ENCODE data around the gene BBLN. TPM values are rescaled to one million over a fixed set of nuclear protein-coding genes. Genes with fewer than 3 reads are reported as not detected.

The BBLN gene
- total RNA-seq, 2 experiments from 2014 or later: 77.6 to 90.9 TPM

DNA sequence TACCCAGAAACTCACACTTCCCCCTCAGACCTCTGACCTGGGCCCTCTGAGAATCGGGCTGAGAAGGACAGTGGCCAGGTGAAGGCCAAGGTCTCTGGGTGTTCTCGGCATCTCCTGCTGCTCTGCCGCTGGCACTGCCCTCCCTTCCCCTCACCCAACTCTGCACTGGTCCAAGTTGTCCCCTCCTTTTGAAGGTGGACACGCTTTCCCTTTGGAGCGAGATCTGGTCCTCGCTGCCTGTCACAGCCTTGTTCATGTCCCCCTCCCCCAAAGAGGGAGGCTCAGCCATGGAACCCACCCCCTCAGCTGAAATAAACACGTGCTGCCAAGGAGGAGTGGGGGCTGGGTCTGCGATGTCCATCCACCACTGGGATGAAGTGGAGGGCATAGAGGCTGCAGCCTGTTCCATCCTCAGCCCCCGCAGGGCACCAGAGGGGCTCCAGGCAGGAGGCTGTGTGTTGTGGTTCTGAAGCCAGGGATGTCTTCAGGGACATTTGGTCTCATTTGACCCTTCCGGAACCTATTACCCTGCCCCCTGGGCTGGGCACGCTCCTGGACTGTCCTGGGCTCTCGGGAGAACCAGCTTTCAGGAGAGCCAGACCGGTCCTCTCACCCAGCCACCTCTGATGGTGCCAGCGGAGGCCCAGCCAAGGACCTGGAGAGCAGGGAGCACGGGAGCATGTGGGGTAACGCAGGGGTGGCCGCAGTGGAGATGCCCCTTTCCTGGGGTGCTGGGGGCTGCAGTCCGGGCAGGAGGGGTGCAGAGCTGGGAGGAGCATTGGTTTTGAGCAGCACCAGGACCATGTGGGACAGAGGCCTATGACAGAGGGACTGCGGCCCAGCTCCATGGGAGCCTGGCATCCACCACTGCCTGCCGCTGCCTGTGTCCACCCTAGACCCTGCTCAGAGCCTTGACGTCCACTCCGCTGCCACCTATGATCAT, 15.6 kb upstream of the BBLN start:
- POLR2A ChIA-PET: interaction anchor here (0.6 kb wide), 1 partner anchor 350 kb away, joined by 4 read pairs; no protein-coding TSS in a partner anchor

DNA sequence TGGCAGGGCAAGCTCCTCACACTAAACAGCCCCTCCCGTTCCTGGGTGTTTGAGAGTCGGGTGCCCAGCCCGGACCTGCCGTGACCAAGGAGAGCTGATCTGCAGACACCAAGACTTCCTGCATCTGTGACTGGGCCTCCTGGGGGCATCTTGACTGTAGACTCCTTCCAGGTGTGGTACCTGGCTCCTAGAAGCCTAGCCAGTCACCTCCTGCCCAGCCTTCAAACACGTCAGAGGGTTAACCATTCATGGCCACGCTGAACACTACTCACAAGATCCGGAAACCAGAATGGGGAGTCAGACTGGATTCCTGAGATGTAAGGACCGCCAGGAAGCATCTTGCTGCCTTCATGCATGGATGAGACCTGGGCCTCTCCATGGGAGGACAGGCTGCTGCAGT, 14.5 kb upstream of the BBLN start:
- ATAC-seq (ENCODE audit: low read depth): no peak
- Mint-ChIP-seq H3K9me3 (peaks cover 1% of the 10 kb centered on the region), H3K27me3 (no peaks in the 10 kb centered on the region), H3K4me3 (no peak overlapping the region), H3K4me1 (peaks cover 12% of the 10 kb centered on the region), H3K27ac (no peak overlapping the region), H3K36me3 (peaks cover 2% of the 10 kb centered on the region)
- DNase-seq: no peak
- POLR2A ChIA-PET: no interaction called here

More for the DNA sequence above, 15.6 kb upstream of the BBLN start:
- Mint-ChIP-seq H3K4me3 (no peak overlapping the region), H3K36me3 (peaks cover 2% of the 10 kb centered on the region), H3K27me3 (no peaks in the 10 kb centered on the region), H3K27ac (no peak overlapping the region), H3K9me3 (peaks cover 1% of the 10 kb centered on the region), H3K4me1 (peaks cover 9% of the 10 kb centered on the region)
- DNase-seq (no peak), ATAC-seq (ENCODE audit: low read depth) (no peak)

DNA sequence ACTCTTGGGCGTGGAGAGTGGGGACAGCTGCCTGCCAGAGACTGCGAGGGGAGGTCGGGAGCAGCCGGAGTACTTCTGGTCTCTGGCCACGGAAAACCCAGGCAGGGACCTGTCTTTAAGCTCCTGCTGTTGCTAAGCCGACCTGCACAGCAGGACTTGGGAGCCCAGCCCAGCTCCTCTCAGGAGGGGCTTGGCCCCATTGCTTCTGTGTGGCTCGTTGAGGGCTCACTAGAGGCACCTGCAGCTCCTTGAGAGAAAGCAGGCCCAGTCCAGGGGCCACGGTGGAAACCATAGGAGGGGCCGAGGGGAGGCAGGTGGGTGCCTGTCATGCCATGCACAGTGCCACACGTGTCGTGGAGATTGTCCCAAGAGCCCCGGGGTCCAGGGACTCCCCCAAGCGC, 14.1 kb upstream of the BBLN start:
- peaks cover 2% of the 10 kb centered on the region for H3K36me3 Mint-ChIP-seq
- no peak for ATAC-seq (ENCODE audit: low read depth)
- H3K4me3 Mint-ChIP-seq: no peak overlapping the region
- no peak for DNase-seq
- POLR2A ChIA-PET: no interaction called here
- H3K4me1 Mint-ChIP-seq: peaks cover 12% of the 10 kb centered on the region
- H3K27ac Mint-ChIP-seq: no peak overlapping the region
- no peaks in the 10 kb centered on the region for H3K27me3 Mint-ChIP-seq
- peaks cover 1% of the 10 kb centered on the region for H3K9me3 Mint-ChIP-seq

DNA sequence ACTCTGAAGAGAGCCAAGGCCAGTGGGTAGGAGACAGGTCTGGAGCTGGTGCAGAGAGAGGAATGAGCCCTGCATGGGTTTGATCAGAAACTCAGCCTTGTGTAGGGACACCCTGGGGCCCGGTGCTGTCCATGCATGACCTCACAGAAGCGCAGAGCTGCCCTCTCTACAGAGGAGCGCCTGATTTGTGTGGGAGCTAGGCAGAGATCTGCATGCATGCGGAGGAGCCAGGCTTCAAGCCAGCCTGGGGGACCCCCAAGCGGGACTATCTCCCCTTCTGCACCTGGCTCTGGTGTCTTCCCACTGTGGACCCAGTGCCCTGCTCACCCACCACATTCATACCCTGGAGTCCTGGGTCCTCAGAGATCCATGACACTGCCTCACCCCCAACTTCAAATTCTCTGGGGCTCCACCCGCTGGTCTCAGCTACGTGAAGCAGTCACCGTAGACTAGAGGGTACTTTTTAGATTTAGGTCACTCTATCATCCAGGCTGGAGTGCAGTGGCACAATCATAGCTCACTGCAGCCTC, 13.4 kb upstream of the BBLN start:
- Mint-ChIP-seq H3K4me3 (no peak overlapping the region), H3K27me3 (no peaks in the 10 kb centered on the region), H3K27ac (no peak overlapping the region), H3K9me3 (peaks cover 1% of the 10 kb centered on the region), H3K36me3 (peaks cover 2% of the 10 kb centered on the region), H3K4me1 (peaks cover 12% of the 10 kb centered on the region)
- no peak for ATAC-seq (ENCODE audit: low read depth)
- DNase-seq: no peak
- POLR2A ChIA-PET: no interaction called here

DNA sequence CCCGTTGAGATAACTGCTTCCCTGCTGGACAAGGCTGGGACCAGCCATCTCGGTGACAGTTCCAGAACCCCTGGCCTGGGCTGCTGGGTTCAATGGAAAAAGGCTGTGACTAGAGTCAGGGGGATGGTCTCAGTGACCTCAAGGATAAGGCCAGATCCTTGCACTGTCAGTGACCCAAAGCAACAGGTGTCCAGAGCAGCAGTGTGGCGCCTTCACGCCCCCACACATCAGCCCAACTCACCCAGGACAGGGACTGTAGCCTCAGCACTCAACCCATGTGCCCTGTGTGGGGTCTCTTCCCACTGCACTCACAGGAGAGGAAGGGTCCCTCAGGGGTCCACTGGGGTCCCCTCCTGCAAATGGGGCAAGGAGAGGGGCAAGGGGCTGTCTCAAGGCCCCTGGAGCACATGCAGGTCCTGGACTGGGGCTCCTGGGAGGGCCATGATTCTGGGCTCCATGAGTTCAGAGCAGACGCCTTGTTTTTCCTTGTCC, 11.5 kb upstream of the BBLN start:
- Mint-ChIP-seq H3K27me3 (no peaks in the 10 kb centered on the region), H3K4me1 (peaks cover 3% of the 10 kb centered on the region), H3K36me3 (no peaks in the 10 kb centered on the region), H3K27ac (no peak overlapping the region), H3K9me3 (no peaks in the 10 kb centered on the region), H3K4me3 (no peak overlapping the region)
- POLR2A ChIA-PET: no interaction called here
- ATAC-seq (ENCODE audit: low read depth): no peak
- DNase-seq: no peak

DNA sequence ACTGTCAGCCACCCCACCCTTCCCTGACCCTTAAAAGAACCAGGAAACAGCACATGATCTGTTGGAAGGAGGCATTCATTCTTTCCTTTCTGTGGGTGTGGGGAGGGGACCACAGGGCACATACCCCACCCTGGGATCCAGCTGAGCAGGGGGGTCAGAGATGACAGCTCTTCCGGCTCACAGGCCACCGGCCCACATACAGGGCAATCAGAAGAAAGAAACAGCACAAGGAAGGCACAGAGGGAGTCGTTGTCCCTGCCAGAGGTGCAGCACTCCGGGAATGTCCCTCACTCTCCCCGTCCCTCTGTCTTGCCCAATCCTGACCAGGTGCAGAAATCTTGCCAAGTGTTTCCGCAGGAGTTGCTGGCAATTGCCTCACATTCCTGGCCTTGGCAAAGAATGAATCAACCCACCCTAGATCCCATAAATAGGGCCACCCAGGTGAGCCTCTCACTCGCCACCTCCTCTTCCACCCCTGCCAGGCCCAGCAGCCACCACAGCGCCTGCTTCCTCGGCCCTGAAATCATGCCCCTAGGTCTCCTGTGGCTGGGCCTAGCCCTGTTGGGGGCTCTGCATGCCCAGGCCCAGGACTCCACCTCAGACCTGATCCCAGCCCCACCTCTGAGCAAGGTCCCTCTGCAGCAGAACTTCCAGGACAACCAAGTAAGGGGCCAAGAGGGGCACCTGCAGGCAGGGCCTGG, 10.9 kb upstream of the BBLN start, which contains the start of gene LCN2:
Gene LCN2, plus strand, starts transcription at position 453 of the 701 bp plus-strand sequence. Its CDS starts 73 bp downstream, at position 526.
- DNase-seq (no peak), ATAC-seq (ENCODE audit: low read depth) (no peak)
- H3K36me3 Mint-ChIP-seq: no peaks in the 10 kb centered on the region
- POLR2A ChIA-PET: no interaction called here
- no peaks in the 10 kb centered on the region for H3K9me3 Mint-ChIP-seq
- no peak within 1 kb of the TSS for H3K4me3 Mint-ChIP-seq
- no peaks in the 10 kb centered on the region for H3K27me3 Mint-ChIP-seq
- H3K27ac Mint-ChIP-seq: peak within 1 kb of the TSS; percentile 34
- H3K4me1 Mint-ChIP-seq: peaks cover 3% of the 10 kb centered on the region

DNA sequence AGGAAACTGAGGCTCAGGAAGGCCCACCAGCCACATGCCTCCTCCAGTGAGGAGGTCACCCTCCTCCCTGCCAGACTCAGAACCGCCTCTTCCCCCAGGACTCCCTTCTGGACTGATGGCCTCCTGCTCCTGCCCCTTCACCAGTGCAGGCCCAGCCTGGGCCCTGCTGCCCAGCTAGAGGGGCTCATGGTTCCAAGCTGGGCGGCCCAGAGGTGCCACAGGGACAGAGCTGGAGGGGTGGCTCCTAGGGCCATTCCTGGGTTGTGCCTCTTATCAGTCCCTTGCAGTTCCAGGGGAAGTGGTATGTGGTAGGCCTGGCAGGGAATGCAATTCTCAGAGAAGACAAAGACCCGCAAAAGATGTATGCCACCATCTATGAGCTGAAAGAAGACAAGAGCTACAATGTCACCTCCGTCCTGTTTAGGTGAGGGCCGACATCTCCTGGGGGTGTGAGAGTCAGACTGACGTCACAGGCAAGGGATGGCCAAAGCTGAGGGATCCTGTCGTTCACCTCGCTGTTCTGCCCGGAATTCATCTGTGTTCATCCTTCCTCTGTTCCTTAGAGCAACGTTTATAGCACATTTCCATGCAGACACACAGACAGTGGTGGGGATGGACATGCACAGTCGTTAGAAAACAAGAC, 10.0 kb upstream of the BBLN start:
- POLR2A ChIA-PET: no interaction called here
- H3K27me3 Mint-ChIP-seq: no peaks in the 10 kb centered on the region
- H3K9me3 Mint-ChIP-seq: no peaks in the 10 kb centered on the region
- DNase-seq: no peak
- ATAC-seq (ENCODE audit: low read depth): no peak
- H3K27ac Mint-ChIP-seq: peak overlapping the region; percentile 34
- peaks cover 3% of the 10 kb centered on the region for H3K4me1 Mint-ChIP-seq
- H3K4me3 Mint-ChIP-seq: no peak overlapping the region
- H3K36me3 Mint-ChIP-seq: no peaks in the 10 kb centered on the region

DNA sequence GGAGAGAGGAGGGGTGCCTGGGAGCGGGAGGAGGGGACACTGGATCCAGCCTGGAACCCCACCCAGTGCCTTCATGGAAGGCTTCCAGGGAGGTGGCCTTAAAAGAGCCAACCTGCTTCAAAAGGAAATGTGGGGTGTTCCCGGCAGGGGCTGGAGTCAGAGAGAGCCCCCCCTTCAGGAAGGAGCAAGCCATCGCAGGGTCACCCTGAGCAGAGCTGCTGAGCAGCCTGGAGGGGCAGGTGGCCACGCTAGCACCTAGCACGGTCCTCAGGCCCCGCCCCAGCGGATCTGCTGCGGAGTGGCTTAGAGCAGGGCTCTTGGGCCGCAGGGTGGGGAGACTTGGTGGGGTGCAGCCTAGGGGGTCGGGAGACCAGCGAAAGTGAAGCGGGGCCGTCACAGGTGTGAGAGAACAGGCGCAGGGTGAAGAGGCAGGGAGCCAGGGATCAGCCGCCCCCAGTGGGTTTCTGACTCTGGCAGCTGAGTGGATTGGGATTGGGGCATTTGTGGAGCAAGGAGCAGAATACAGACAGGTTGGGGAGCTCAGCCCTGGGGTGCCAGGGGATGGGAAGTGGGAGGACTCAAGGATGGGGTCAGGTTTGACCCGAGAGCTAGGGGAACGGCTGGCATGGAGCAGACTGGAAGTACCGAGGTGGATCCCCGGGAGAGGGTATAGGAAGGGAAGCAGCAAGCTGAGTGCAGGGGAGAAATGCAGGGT, 9.3 kb upstream of the BBLN start:
- ATAC-seq (ENCODE audit: low read depth) (peak; percentile 59), DNase-seq (no peak)
- Mint-ChIP-seq H3K4me1 (peaks cover 3% of the 10 kb centered on the region), H3K9me3 (no peaks in the 10 kb centered on the region), H3K36me3 (no peaks in the 10 kb centered on the region), H3K27me3 (no peaks in the 10 kb centered on the region), H3K4me3 (no peak overlapping the region), H3K27ac (no peak overlapping the region)
- POLR2A ChIA-PET: no interaction called here

DNA sequence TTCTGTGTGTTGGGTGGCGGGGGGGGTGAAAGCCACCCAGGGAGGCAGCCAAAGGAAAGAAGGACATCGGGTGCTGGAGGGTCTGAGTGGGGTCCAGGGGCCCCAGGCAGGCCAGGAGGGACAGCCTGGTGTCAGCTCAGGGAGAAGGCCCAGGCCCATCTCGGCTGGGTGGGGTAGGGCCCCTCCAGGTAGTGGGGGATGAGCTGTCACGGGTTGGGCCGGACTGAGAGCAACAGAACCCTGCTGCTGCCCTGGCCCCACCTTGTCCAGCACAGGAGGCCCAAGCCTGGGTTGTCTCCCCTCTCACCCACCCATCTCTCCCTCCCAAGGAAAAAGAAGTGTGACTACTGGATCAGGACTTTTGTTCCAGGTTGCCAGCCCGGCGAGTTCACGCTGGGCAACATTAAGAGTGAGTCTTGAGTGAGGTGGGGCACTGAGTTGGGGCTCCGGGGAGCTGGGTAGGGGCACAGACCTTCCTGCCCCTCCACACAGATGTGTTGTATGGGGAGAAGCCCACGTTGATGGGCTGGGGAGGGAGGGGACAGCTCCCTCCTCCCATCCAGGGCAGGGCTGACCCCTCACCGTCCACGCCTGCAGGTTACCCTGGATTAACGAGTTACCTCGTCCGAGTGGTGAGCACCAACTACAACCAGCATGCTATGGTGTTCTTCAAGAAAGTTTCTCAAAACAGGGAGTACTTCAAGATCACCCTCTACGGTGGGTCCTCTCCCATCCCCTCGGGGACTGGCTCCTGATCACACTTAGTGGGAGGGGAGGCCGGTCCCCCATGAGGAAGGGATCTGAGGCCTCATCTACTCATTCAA, 8.5 kb upstream of the BBLN start:
- Mint-ChIP-seq H3K4me3 (no peak overlapping the region), H3K27ac (no peak overlapping the region), H3K27me3 (no peaks in the 10 kb centered on the region), H3K36me3 (no peaks in the 10 kb centered on the region), H3K9me3 (no peaks in the 10 kb centered on the region), H3K4me1 (peaks cover 3% of the 10 kb centered on the region)
- POLR2A ChIA-PET: no interaction called here
- DNase-seq (no peak), ATAC-seq (ENCODE audit: low read depth) (no peak)

DNA sequence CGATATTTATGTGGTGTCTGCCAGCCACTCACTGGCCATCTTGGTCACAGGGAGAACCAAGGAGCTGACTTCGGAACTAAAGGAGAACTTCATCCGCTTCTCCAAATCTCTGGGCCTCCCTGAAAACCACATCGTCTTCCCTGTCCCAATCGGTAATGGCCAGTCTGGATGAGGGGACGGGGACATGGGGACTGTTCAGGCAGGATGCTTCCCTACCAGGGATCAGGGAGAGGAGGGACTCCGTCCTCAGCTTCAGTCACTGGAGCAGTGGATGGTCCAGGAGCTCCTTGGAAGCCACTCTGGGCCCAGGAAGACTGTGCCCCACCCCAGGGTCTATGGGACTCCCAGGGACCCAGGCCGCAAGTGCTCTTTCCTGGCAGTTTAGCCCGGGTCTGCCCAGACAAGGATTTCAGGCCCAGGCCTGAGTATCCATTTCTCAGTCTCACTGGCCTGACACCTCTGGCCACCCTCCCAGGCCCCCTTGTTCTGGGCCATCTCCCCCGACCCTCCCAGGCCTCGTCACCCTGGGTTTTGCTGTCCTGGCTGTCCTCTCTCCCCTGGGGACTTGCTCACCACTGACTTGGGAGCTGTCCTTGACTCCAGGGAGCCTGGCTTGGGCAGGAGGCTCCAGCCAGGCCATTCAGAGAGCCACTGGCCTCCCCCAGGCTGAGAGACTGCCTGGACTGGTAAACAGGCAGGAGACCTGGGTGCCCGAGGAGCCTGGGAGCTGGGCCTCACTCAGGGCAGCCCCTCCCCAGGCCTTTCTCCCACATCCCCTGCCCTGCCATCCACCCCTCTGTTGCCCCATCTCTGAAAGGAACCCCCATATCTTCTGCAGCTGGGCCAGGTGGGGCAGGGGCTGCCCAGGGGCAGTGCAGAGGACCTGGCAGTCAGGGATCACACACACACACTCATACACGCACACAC, 7.7 kb upstream of the BBLN start:
- POLR2A ChIA-PET: no interaction called here
- DNase-seq (no peak), ATAC-seq (ENCODE audit: low read depth) (no peak)
- H3K36me3 Mint-ChIP-seq: no peaks in the 10 kb centered on the region
- no peaks in the 10 kb centered on the region for H3K9me3 Mint-ChIP-seq
- H3K4me1 Mint-ChIP-seq: peaks cover 3% of the 10 kb centered on the region
- no peak overlapping the region for H3K27ac Mint-ChIP-seq
- H3K27me3 Mint-ChIP-seq: no peaks in the 10 kb centered on the region
- no peak overlapping the region for H3K4me3 Mint-ChIP-seq

DNA sequence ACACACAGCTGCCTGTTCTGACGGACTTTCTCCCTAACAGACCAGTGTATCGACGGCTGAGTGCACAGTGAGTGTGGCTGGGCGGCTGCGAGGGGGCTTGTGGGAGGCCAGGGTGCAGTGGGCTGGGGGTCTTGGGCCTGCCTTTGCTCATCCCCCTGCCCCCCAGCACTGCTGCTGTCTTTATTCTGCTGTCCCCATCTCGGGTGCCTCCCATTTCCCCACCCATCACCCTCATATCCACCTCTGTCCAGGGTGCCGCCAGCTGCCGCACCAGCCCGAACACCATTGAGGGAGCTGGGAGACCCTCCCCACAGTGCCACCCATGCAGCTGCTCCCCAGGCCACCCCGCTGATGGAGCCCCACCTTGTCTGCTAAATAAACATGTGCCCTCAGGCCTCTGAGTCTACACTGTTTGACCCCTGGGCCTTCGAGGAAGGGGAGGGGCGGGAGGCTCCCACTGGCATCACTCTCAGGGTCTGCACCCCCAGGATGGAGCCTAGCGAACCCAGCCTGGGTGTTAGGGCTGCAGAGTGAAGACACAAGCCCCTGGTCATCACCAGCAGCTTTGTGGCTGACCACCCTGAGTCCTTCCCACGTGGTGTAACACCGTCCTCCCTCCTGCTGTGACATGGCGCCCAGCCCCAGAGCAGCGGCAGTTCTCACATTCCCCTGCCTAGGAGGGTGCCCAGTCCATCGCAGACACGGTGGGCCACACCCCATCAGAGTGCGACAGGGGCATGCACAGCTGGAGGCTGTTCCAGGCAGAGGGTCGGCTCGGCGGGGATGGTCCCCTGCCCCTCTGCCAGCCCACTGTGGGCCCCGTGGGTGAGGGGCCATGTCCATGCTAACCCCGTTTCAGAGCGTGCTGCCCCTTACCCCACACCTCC, 6.8 kb upstream of the BBLN start:
- Mint-ChIP-seq H3K27me3 (no peaks in the 10 kb centered on the region), H3K27ac (no peak overlapping the region), H3K4me1 (peaks cover 3% of the 10 kb centered on the region), H3K4me3 (no peak overlapping the region), H3K9me3 (no peaks in the 10 kb centered on the region), H3K36me3 (no peaks in the 10 kb centered on the region)
- DNase-seq (no peak), ATAC-seq (ENCODE audit: low read depth) (no peak)
- POLR2A ChIA-PET: no interaction called here
